22Rv1 (cell line): ENCODE measurements around the gene ST3GAL2.
A peak's percentile ranks its signal among the peaks of the same experiment; 100 is the strongest.

Source experiments
- H3K27ac ChIP-seq: fragments of 450-650 bp; 2 replicates; pipeline ENCODE4 v1.5.1; 2017
- ZFX ChIP-seq: fragments of 450-650 bp; IDR thresholded peaks from 2 replicates; pipeline ENCODE4 v1.6.1; 2017; ENCODE audit warnings: antibody characterized with exemption, borderline replicate concordance
- TF ChIP-seq, protein P1 (sequence below): fragments of 450-650 bp; IDR thresholded peaks from 2 replicates; pipeline ENCODE4 v1.5.1; 2017; ENCODE audit warnings: mild to moderate bottlenecking

Gene ST3GAL2

DNA sequence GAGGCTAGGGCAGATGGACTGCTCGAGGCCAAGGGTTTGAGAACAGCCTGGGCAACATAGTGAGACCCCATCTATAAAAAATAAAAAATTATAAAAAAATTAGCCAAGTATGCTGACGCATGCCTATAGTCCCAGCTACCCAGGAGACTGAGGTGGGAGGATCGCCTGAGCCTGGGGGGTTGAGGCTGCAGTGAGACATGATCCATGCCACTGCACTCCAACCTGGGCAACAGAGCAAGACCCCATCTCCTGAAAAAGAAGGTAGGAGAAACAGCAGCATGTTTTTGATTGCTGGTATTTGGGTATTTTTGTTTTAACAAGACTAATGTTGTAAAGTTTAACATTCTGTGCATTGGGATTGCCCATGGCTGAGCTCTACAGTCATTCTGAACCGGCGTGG is 101.1 kb downstream of the ST3GAL2 start:
- H3K27ac ChIP-seq: no peak overlapping the region
- TF ChIP-seq ZFX: no peak
- TF ChIP-seq, protein P1, sequence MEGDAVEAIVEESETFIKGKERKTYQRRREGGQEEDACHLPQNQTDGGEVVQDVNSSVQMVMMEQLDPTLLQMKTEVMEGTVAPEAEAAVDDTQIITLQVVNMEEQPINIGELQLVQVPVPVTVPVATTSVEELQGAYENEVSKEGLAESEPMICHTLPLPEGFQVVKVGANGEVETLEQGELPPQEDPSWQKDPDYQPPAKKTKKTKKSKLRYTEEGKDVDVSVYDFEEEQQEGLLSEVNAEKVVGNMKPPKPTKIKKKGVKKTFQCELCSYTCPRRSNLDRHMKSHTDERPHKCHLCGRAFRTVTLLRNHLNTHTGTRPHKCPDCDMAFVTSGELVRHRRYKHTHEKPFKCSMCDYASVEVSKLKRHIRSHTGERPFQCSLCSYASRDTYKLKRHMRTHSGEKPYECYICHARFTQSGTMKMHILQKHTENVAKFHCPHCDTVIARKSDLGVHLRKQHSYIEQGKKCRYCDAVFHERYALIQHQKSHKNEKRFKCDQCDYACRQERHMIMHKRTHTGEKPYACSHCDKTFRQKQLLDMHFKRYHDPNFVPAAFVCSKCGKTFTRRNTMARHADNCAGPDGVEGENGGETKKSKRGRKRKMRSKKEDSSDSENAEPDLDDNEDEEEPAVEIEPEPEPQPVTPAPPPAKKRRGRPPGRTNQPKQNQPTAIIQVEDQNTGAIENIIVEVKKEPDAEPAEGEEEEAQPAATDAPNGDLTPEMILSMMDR: no peak

DNA sequence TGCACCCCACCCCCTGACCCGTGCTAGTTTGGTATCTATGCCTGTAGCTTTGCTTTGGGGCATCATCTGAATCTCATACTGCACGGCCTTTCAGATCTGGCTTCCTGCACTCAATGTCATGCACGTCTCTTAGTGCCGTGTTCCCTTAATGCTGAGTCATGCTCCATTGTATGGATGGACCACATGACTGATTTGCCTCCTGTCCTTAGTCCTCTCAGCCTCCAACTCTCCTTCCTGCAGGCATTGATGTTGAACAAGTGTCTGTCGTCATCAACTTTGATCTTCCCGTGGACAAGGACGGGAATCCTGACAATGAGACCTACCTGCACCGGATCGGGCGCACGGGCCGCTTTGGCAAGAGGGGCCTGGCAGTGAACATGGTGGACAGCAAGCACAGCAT is 106.2 kb downstream of the ST3GAL2 start:
- H3K27ac ChIP-seq: 0 out of 2 replicates have a peak overlapping the region, but pooled peaks have one; percentile 4

DNA sequence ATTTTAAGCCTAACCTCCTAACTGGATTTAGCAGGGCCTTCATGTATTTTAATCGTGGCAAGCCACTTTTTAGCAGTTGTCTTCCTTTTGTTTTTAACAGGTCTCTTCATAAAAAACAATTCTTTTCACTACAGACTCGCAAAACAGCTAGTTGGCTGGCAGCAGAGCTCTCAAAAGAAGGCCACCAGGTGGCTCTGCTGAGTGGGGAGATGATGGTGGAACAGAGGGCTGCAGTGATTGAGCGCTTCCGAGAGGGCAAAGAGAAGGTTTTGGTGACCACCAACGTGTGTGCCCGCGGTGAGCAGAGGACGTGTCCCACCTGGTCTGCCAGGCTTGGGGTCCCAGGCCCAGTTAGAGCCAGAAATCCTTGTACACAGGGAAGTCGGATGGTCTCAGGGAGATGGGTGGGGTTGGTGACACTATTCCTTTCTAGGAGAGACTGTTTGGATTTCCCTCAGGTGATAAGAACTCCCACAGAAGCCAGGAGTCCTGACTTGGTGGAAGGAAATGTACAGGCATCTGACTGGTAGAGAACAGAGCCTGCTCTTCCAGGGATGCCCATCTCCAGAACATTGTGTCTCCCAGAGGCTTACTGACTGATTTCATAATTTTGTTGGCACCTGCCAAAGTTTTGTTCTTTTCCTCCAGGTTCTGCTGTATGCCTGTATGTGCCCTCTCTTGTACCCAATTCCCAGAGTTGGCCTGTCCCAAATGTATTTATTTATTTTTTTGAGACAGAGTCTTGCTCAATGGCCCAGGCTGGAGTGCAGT is 107.1 kb downstream of the ST3GAL2 start:
- no peak overlapping the region for H3K27ac ChIP-seq
- TF ChIP-seq, protein P1: peak; percentile 78
- TF ChIP-seq ZFX: no peak

DNA sequence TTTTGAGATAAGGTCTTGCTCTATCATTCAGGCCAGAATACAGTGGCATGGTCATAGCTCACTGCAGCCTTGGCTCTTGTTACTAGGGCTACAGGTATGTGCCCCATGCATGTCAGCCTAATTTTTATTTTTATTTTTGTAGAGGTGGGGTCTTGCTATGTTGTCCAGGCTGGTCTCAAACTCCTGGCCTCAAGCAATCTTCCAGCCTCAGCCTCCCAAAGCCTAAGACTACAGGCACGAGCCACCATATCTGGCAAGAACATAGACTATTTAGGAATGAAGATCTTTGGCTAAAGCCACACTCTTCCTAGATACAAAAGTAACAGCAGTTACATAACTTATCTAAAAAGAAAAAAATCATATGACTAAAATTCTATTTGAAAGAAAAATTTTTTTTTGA is 107.8 kb downstream of the ST3GAL2 start:
- no peak for TF ChIP-seq ZFX
- TF ChIP-seq, protein P1: no peak
- H3K27ac ChIP-seq: no peak overlapping the region
